Activated CD8-positive, alpha-beta memory T cell treated with anti-CD3 and anti-CD28 coated beads, Interleukin-2, amount 50 U/mL, for 1 hour (primary cell): ENCODE measurements around the gene ROBO3.
A peak's percentile ranks its signal among the peaks of the same experiment; 100 is the strongest.

ENCODE experiments used
- DNase-seq: peaks from one replicate; pipeline ENCODE4 v3.0.0-alpha.2; 2020; ENCODE audit errors: extremely low read depth

ROBO3 gene

GRCh38 chr11:124875943-124876817 is 10.9 kb downstream of the ROBO3 start:
- peak; percentile 46 for DNase-seq

GRCh38 chr11:124876818-124877630 is 11.8 kb downstream of the ROBO3 start:
- DNase-seq, result no peak

GRCh38 chr11:124877631-124877909 is 12.3 kb downstream of the ROBO3 start:
- no peak for DNase-seq

- DNase-seq, result no peak
These were observed 12.9 kb downstream of the ROBO3 start for GRCh38 chr11:124877910-124878758.

- DNase-seq, result no peak
These were observed 13.7 kb downstream of the ROBO3 start for GRCh38 chr11:124878759-124879492.

- DNase-seq, result no peak
These were observed 14.5 kb downstream of the ROBO3 start for GRCh38 chr11:124879493-124880289.

- no peak for DNase-seq
These were observed 15.0 kb downstream of the ROBO3 start for GRCh38 chr11:124880290-124880611.

- DNase-seq, result no peak
These were observed 15.7 kb downstream of the ROBO3 start for GRCh38 chr11:124880958-124881357.

GRCh38 chr11:124882339-124883071 is 17.3 kb downstream of the ROBO3 start:
- DNase-seq, result no peak

GRCh38 chr11:124884340-124884739 is 19.1 kb downstream of the ROBO3 start:
- no peak for DNase-seq

GRCh38 chr11:124884869-124885479 is 19.7 kb downstream of the ROBO3 start:
- no peak for DNase-seq

- no peak for DNase-seq
These were observed 21.2 kb downstream of the ROBO3 start for GRCh38 chr11:124886476-124886875.

- DNase-seq, result no peak
These were observed 21.9 kb downstream of the ROBO3 start for GRCh38 chr11:124886978-124887666.

- DNase-seq, result no peak
These were observed 22.4 kb downstream of the ROBO3 start for GRCh38 chr11:124887667-124888013.

- DNase-seq, result no peak
These were observed 24.2 kb downstream of the ROBO3 start for GRCh38 chr11:124889191-124890091.

GRCh38 chr11:124890151-124890550 is 24.9 kb downstream of the ROBO3 start:
- no peak for DNase-seq

GRCh38 chr11:124890683-124891372 is 25.6 kb downstream of the ROBO3 start:
- no peak for DNase-seq
